ENCODE data around the gene LCA5L.
A peak's percentile ranks its signal among the peaks of the same experiment; 100 is the strongest.
"Not testable (repeated sequence)": the region's sequence is repeated elsewhere in the genome, so short reads cannot be mapped to it uniquely, and the experiment has no call there.

The LCA5L gene

GRCh38 chr21:39452207-39452969, 6.8 kb upstream of the LCA5L start:
- no peak for DNase-seq (ENCODE audit: low spot score)

GRCh38 chr21:39451332-39452206, 6.0 kb upstream of the LCA5L start, which contains the start of gene SH3BGR:
Gene SH3BGR, plus strand, starts transcription at chr21:39451970. Its CDS starts 127 bp downstream, at chr21:39452097.
- DNase-seq (ENCODE audit: low spot score), result no peak

DNA sequence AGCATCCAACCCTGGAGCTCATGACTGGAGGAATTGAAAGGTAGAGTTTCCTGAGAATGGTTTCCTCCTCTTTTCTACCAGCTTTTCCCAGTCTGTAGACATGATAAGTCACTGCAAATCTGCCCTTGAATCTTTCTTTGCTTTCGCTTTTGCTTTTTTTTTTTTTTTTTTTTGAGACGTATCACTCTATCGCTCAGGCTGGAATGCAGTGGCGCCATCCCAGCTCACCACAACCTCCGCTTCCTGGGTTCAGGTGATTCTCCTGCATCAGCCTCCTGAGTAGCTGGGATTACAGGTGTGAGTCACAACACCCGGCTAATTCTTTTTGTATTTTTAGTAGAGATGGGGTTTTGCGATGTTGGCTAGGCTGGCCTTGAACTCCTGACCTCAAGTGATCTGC, 1.7 kb upstream of the LCA5L start:
- no peak for DNase-seq (ENCODE audit: low spot score)

DNA sequence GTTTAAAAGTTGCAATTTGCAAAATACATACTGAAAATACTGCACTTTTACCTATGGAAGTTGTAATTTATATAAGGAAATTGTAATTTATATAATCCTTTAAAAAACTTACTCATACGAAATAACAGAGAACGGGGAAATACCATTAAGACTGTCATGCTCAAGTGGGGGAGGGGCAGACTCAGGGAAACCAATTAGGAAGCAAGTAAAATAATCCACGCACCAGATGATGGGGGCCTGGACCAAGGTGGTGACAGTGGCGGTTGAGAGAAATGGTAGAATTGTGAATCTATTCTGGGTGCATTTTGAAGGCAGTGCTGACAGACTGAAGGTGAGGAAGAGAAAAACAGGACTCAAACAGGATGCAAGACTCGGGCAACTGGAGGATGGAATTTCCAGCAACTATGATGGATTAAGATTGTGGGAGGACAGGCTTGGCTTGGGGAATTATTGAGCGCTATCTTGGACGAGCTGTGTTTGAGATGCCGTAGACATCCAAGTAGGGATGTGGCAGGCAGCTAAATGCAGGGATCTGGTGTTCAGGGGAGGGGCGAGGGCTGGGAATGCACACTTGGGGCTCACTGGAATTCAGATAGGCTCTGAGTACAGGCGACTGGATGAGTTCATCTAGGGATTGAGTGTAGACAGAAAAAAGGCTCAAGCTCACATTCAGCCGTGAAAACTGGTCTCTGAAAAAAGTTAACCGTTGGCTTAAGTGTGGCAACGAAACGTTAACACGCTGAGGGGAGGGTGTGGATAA, 977 bp downstream of the LCA5L start:
- no peak for DNase-seq (ENCODE audit: low spot score)

DNA sequence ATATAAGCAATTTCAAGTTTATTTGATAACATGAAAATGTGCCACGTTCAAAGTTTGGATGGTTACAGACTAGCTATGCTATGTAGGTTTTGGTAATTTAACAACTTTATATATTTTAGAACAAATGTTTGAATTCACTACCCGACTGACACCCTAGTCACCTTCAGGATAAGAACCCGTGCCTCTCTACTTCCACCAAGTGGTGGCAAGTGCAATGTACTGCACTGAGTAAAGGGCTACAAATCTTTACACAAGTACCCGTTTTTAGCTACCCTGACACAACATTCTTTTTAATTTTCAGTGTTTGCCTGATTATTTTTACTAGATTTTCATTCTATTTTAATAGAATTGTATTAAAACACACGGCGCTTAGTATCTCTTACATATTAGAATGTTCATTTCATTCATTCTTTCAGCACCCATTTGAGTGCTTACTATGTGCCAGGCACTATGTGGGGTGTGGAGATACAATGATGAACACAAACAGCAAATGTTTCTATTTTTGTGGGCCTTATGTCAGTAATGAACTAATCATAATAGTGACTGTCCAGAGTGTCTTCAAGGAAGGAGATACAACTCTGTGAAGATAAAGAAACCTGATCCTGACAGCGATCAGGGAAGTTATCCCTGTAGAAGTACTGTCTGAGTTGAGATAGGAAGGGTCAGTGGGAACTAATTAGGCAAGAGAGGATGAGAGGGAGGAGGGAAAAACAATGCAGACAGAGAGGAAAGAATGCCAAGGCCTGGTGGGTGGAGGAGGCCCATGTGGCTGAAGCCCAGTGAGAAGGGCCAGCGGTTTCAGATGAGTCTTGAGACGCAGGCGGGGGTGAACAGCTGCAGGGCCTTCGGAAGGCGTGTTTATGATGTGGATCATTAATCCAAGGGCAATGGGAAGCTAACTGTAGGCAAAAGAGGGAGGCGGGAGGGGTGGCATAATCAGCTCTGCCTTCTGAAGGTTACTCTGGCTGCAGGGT, 3.8 kb downstream of the LCA5L start:
- DNase-seq (ENCODE audit: low spot score), result peak; percentile 52

DNA sequence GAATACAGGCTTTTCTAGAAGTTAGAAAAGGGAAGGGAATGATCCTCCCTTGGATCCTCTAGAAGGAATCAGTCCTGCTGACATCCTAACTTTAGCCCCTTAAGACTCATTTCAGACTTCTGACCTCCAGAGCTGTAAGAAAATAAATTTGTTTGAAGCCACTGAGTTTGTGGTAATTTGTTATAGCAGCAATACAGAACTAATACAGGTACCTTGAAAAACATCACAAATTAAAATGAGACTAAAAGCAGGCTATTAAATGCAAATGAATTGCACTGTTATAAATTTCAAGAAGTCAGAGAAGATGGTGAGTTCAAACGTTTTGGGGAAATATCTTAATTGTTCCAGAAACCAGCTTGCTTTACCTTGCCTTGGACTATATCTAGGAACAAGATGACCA, 6.3 kb downstream of the LCA5L start:
- DNase-seq (ENCODE audit: low spot score), result no peak

GRCh38 chr21:39434950-39435349, 10.6 kb downstream of the LCA5L start:
- no peak for DNase-seq (ENCODE audit: low spot score)

GRCh38 chr21:39430954-39431353, 14.6 kb downstream of the LCA5L start:
- no peak for DNase-seq (ENCODE audit: low spot score)

DNA sequence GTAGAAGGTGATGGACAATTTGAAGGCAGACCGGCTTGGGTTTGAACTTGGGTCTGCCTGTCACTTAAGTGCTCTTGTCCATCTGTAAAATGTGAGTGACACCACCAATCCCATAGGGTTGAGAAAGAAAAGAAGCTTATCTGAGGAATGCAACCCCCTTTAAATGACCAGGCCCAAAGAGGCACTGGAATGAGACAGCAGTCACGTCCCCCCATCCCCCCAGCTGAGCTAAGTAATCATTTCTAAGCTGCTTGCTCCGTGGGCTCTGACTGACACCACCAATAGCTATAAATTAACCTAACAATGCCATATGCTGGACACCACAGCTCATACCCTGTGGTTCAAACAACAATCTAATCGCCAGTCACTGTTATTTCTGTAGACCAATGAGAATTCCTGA, 15.1 kb downstream of the LCA5L start:
- no peak for DNase-seq (ENCODE audit: low spot score)

DNA sequence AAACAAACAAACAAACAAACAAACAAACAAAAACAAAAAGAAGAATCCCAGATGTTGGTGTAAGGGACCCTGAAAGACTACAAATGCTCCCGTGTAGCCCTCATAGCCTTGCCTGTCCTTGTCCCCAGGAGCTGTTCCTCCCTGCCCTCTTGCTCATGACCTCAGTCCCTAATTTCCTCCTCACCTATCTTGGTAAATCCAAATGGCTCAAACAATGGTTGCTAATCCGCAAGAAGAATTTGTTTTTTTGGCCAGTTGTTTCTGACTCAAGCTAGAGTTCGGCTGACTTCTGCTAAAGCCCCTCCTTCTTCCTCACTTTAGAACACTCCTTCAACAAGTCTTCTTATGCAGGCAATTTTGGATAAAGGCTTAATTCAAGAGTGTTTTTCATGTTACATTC, 15.6 kb downstream of the LCA5L start:
- no peak for DNase-seq (ENCODE audit: low spot score)

- no peak for DNase-seq (ENCODE audit: low spot score)
Measured at GRCh38 chr21:39429445-39429844, 16.1 kb downstream of the LCA5L start.

- no peak for DNase-seq (ENCODE audit: low spot score)
Measured at GRCh38 chr21:39422527-39423241, 22.9 kb downstream of the LCA5L start.

DNA sequence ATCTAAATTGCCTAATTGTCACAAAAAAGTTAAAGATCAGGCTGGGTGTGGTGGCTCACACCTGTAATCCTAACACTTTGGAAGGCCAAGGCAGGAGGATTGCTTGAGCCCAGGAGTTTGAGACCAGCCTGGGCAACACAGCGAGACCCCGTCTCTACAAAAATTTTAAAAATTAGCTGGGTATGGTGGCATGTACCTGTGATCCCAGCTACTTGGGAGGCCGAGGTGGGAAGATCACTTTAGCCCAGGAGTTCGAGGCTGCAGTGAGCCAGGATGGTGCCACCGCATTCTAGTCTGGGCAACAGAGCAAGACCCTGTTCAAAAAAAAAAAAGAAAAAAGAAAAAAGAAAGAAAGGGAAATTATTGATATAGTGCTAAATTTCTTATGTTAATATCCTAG, 26.4 kb downstream of the LCA5L start:
- not testable (repeated sequence) for DNase-seq (ENCODE audit: low spot score)

DNA sequence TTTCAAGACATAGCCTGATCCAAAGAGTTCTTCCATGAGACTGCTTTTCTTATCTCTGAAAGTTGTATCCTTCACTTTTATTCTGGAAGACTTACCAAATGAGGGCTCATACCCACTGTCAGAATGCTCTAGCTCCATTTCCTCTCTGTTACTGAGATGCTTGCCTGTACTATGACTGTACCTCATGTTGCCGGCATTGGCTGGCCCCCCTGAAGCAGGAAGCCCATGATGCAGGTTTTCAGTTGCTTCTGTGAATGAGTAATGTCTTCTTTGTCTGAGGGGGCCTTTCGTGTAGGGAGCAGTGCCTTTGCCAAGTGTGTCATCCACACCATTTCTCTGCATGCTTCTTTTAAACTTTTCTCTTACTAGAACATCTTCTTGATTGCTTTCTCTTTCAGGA, 39.5 kb downstream of the LCA5L start:
- DNase-seq (ENCODE audit: low spot score), result no peak

DNA sequence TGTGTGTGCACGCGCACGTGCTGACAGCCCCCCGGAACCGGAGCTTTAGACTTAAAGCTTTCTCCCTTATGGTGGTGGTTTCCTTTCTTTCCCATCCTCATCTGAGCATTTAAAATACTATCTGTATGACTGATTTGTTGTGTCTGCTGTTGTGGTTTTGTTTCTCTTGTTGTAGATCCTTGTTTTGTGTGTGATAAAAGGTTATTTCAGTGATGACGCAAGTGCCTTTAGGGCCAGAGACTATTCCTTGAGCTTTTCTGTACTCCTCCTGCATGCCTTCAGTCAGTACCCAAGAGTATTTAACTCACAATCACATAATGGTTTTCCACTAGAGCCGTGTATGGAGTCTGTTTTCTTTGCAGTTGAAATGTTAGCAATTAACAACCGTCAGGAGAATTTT, 45.4 kb downstream of the LCA5L start:
- DNase-seq (ENCODE audit: low spot score), result no peak

GRCh38 chr21:39397646-39398385, 47.8 kb downstream of the LCA5L start:
- DNase-seq (ENCODE audit: low spot score), result no peak

DNA sequence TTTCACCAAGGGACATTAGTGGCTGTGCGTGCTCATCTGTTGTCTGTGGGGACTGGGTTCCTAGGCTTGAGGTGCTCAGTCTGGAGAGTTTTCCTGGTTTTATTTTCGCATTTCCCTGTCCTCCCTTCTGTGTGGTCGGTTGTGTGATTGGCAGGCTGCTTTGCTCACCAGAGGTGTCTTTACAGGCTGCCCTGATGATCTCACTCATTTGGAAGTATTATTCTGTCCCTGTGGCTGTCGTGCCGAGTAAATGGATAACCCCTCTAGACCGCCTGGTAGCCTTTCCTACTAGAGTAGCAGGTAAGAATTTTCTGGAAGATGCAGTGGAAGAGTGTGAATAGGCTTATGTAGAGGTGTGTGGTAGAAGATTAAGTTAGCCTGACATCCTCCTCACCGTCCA, 52.6 kb downstream of the LCA5L start:
- no peak for DNase-seq (ENCODE audit: low spot score)

GRCh38 chr21:39390212-39390765, 55.3 kb downstream of the LCA5L start:
- no peak for DNase-seq (ENCODE audit: low spot score)

- DNase-seq (ENCODE audit: low spot score), result no peak
Measured at GRCh38 chr21:39388811-39389155, 56.8 kb downstream of the LCA5L start.

All from SK-N-DZ (cell line).